DND-41 (cell line): ENCODE data around the gene ADRA2B.

Experiments used
- CTCF ChIP-seq: IDR thresholded peaks from 2 replicates; pipeline ENCODE4 v1.5.1; 2012; ENCODE audit warnings: borderline replicate concordance, low read length, moderate library complexity, mild to moderate bottlenecking; ENCODE audit not compliant: poor library complexity, severe bottlenecking; ENCODE audit errors: extremely low read depth
- EZH2 ChIP-seq: IDR thresholded peaks from 3 replicates; pipeline ENCODE4 v1.6.1; 2012; ENCODE audit warnings: borderline replicate concordance, low read depth, mild to moderate bottlenecking, moderate library complexity, low read length, inconsistent platforms; ENCODE audit not compliant: severe bottlenecking

GRCh38 chr2:96082211-96083063, 33.9 kb downstream of the ADRA2B start:
- TF ChIP-seq CTCF: no peak
- TF ChIP-seq EZH2: no peak
